HG03558 (cell line): Measurements from ENCODE around the gene LRRC3.
"Not testable (repeated sequence)": the region's sequence is repeated elsewhere in the genome, so short reads cannot be mapped to it uniquely, and the experiment has no call there.

Experiments used
- ATAC-seq: cut with Tn5 transposase; IDR thresholded peaks from one replicate; pipeline ENCODE4 v1.9.1; 2021; ENCODE audit warnings: moderate number of reproducible peaks; ENCODE audit not compliant: unreplicated experiment; ENCODE audit errors: extremely low read depth

The LRRC3 gene

DNA sequence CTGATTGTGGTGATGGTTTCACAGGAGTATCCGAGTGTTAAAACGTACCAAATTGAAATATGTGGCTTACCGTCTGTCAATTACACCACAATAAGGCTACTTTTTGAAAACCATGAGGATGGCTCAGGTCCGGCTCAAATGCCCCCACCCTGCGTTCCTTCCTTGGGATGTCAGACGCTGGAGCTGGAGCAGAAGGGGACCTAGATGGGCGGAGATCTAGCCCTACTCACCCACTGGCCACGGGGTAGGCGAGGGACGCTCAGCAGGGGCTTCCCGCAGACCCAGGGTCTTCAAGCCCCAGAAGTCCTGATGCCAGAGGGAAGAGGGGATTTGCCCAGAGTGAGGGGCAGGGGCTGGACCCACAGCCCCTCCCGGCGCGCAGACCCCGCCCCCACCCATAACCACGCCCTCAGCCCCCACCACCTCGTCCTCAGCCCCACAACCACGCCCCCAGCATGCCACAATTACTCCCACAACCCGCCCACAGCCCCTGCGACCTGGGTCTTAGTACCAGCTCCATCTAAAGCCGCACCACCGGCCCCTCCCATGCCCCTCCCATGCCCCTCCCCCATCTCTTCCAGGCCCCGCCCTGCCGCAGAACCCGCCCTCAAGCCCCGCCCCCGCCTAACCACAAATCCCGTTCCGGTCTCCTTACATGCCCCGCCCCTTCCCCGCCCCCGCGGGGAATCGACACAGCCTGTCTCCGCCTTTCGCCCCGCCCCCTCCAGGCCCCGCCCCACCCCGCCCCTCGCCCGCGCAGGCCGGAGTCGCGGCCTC, at the start of gene LRRC3:
Gene LRRC3, plus strand, starts transcription at position 764 of the 777 bp plus-strand sequence. CDS start 1,135 bp downstream, outside the sequence.
- no peak for ATAC-seq

- no peak for ATAC-seq
These were observed 49.1 kb upstream of the LRRC3 start for GRCh38 chr21:44405948-44406872.

DNA sequence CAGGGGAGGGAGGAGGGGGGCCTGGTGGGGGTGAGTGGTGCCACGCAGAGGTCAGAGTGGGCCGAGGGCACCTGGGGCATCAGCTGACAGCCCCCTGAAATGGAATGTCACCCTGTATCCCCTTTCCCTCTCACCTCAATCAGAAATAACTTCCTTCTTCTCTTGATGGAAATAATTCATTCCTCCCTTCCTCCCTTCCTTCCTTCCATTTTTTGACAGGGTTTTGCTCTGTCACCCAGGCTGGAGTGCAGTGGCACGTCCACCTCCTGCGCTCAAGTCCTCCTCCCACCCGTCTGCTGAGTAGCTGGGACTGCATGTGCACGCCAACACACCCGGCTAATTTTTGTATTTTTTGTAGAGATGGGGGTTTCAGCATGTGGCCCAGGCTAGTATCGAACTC, 48.4 kb upstream of the LRRC3 start:
- no peak for ATAC-seq

DNA sequence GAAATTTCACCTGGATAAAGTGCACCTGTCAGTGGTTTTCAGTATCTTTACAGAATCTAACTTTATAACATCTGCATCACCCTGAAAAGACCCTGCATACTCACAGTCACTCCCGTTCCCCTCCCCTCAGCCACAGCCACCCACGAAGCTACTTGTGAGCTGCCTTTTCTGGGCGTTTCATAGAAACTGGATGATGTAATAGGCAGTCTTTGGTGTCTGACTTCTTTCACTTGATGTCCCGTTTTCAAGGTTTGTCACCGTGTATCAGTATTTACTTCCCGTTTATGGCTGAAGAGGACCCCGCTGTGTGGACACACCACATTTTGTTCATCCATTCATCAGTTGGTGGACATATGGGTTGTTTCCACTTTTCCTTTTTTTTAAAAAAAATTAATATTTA, 47.8 kb upstream of the LRRC3 start:
- ATAC-seq = no peak

GRCh38 chr21:44408226-44408625, 47.1 kb upstream of the LRRC3 start:
- no peak for ATAC-seq

- ATAC-seq = no peak
These were observed 41.6 kb upstream of the LRRC3 start for GRCh38 chr21:44413566-44414290.

GRCh38 chr21:44414291-44415072, 40.8 kb upstream of the LRRC3 start:
- ATAC-seq = no peak

- ATAC-seq = no peak
These were observed 40.0 kb upstream of the LRRC3 start for GRCh38 chr21:44415073-44416025.

- ATAC-seq = no peak
These were observed 39.1 kb upstream of the LRRC3 start for GRCh38 chr21:44416193-44416592.

DNA sequence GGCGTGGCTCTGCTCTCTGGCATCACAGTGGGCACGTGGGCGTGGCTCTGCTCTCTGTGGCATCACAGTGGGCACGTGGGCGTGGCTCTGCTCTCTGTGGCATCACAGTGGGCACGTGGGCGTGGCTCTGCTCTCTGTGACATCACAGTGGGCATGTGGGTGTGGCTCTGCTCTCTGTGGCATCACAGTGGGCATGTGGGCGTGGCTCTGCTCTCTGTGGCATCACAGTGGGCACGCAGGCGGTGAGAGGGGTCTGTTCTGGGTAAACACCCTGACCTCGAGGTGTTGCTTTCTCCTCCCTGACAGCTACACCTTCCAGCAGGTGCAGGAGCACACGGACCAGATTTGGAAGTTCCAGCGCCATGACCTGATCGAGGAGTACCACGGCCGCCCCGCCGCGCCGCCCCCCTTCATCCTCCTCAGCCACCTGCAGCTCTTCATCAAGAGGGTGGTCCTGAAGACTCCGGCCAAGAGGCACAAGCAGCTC, 37.6 kb upstream of the LRRC3 start:
- ATAC-seq = not testable (repeated sequence)

DNA sequence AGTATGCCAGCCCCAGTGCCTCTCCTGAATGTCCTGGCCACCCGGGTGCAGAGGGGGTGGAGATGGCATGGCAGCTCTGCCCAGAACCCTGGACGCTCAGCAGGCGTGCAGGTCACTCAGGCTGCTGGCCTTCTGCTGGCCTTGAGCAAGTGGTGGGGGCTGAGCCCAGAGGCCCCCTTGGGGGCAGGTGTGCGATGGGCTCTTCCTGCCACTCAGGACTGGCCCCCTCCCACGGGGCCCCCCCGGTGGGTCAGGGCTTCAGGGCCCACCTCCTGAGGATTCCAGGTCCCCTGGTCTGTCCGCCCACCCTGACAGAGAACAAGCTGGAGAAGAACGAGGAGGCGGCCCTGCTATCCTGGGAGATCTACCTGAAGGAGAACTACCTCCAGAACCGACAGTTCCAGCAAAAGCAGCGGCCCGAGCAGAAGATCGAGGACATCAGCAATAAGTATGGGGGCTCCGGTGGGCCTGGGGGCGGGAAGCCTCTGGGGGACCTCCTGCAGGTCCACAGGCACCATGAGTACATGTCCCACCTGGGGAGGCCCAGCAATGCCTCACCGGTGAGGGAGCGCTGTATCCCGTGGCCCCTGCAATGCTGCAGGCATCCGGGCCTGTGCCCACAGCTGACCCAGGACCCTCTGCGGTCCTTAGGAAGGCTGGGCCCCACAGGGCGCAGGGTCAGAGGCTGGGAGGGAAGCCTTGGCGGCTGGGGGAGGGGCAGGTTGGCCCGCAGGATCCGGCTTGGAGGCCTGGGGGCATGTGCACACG, 37.0 kb upstream of the LRRC3 start:
- no peak for ATAC-seq

DNA sequence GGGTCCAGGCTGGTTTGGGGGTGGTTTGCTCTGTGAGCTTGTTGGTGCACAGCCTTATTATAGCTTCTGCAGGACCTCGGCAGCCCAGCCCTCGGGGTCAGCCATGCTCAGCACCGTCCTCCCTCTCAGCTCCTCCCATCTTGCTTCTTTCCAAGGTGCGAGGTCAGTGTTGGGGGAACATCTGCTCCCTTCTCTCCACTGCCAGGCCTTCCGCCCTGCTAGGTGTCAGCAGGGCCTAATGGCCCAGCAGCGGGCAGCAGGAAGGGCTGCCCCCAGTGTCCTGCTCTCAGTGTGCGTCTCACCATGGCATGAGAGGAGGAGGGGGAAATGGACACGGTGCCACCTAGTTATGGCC, 36.5 kb upstream of the LRRC3 start:
- ATAC-seq = no peak

- no peak for ATAC-seq
These were observed 35.6 kb upstream of the LRRC3 start for GRCh38 chr21:44419679-44420078.

- no peak for ATAC-seq
These were observed 34.7 kb upstream of the LRRC3 start for GRCh38 chr21:44420416-44421205.

- no peak for ATAC-seq
These were observed 33.1 kb upstream of the LRRC3 start for GRCh38 chr21:44421901-44422840.

DNA sequence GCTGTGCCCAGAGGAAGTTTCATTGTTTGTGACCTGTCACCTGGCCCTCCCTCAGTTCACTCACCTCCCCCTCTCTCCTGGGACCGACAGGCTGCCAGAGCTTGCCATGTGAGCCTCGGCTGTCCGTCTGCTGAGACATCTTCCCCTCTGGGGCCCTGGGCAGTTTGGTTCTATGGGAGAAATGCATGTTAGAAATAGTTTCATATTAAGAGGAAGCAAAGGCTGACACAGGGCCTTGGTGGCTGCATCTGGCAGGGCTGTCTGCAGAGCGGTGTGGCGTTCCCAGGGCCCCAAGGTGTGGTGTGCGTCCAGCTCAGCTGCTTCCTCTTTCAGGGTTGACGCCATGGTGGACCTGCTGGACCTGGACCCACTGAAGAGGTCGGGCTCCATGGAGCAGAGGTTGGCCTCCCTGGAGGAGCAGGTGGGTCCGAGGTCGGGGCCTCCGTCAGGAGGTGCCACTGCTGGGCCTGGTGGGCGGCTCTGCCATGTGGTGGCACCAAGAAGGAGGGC, 31.9 kb upstream of the LRRC3 start:
- ATAC-seq = no peak
